GM18873 (cell line): ENCODE measurements around the gene SPDYE8.
A peak's percentile ranks its signal among the peaks of the same experiment; 100 is the strongest.
"Not testable (repeated sequence)": the region's sequence is repeated elsewhere in the genome, so short reads cannot be mapped to it uniquely, and the experiment has no call there.

ENCODE experiments used
- ATAC-seq: cut with Tn5 transposase; IDR thresholded peaks from one replicate; pipeline ENCODE4 v1.9.1; 2021; ENCODE audit warnings: mild to moderate bottlenecking, moderate library complexity, moderate number of reproducible peaks; ENCODE audit not compliant: unreplicated experiment, low FRiP score

Gene SPDYE8

GRCh38 chr7:73029666-73030065 lies at the start of gene SPDYE8:
Gene SPDYE8 (minus strand): TSS chr7:73029766. CDS start chr7:73027966, 1,800 bp downstream.
- ATAC-seq = not testable (repeated sequence)

- not testable (repeated sequence) for ATAC-seq
Measured at GRCh38 chr7:73057811-73058210, 28.2 kb upstream of the SPDYE8 start, which contains the start of gene SPDYE11. Gene SPDYE11 (minus strand): TSS chr7:73057911. CDS start chr7:73056111, 1,800 bp downstream.

GRCh38 chr7:73006491-73006890 lies 23.1 kb downstream of the SPDYE8 start:
- ATAC-seq = not testable (repeated sequence)

GRCh38 chr7:73005693-73006447 lies 23.7 kb downstream of the SPDYE8 start:
- peak; percentile 77 for ATAC-seq

GRCh38 chr7:73005356-73005692 lies 24.2 kb downstream of the SPDYE8 start:
- ATAC-seq = peak; percentile 66

- ATAC-seq = not testable (repeated sequence)
Measured at GRCh38 chr7:72997887-72998468, 31.6 kb downstream of the SPDYE8 start.

- ATAC-seq = not testable (repeated sequence)
Measured at GRCh38 chr7:72997447-72997846, 32.1 kb downstream of the SPDYE8 start.

- not testable (repeated sequence) for ATAC-seq
Measured at GRCh38 chr7:72995484-72995883, 34.1 kb downstream of the SPDYE8 start.

- ATAC-seq = not testable (repeated sequence)
Measured at GRCh38 chr7:72990146-72990913, 39.2 kb downstream of the SPDYE8 start.

- not testable (repeated sequence) for ATAC-seq
Measured at GRCh38 chr7:72982084-72982483, 47.5 kb downstream of the SPDYE8 start.

GRCh38 chr7:72980382-72980781 lies 49.2 kb downstream of the SPDYE8 start:
- not testable (repeated sequence) for ATAC-seq

- not testable (repeated sequence) for ATAC-seq
Measured at GRCh38 chr7:72976434-72976833, 53.1 kb downstream of the SPDYE8 start.

GRCh38 chr7:72975656-72976286 lies 53.8 kb downstream of the SPDYE8 start:
- not testable (repeated sequence) for ATAC-seq

- not testable (repeated sequence) for ATAC-seq
Measured at GRCh38 chr7:72974781-72975180, 54.8 kb downstream of the SPDYE8 start.

GRCh38 chr7:72971505-72971904 lies 58.1 kb downstream of the SPDYE8 start:
- ATAC-seq = not testable (repeated sequence)
